NCI-H2029 (cell line): ENCODE results near the gene DSE.

Experiments
- DNase-seq: peaks from one replicate; lab custom pipeline; 2025; lab: John Stamatoyannopoulos, UW

Gene DSE

DNA sequence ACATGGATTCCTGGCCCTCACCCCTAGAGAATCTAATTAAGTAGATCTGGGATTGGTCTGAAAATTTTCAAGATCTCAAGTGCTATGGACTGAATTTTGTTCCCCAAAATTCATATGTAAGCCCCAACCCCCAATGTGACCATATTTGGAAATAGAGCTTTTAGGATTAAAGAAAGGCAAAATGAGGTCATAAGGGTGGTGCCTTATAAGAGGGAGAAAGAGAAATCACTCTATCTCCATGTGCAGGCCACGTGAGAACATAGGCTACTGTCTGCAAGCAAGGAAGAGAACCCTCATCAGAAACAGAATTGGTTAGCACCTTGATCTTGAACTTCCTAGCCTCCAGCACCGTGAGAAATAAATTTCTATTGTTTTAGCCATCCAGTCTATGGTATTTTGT, 8.5 kb upstream of the DSE start:
- DNase-seq = no peak

GRCh38 chr6:116363759-116364158, 7.0 kb upstream of the DSE start:
- no peak for DNase-seq

- no peak for DNase-seq
These were observed 6.4 kb upstream of the DSE start for GRCh38 chr6:116364321-116364720.

GRCh38 chr6:116365743-116366142, 5.0 kb upstream of the DSE start:
- no peak for DNase-seq

- no peak for DNase-seq
These were observed 3.9 kb upstream of the DSE start for GRCh38 chr6:116366740-116367275.

GRCh38 chr6:116369540-116369939, 1.2 kb upstream of the DSE start:
- DNase-seq = no peak

DNA sequence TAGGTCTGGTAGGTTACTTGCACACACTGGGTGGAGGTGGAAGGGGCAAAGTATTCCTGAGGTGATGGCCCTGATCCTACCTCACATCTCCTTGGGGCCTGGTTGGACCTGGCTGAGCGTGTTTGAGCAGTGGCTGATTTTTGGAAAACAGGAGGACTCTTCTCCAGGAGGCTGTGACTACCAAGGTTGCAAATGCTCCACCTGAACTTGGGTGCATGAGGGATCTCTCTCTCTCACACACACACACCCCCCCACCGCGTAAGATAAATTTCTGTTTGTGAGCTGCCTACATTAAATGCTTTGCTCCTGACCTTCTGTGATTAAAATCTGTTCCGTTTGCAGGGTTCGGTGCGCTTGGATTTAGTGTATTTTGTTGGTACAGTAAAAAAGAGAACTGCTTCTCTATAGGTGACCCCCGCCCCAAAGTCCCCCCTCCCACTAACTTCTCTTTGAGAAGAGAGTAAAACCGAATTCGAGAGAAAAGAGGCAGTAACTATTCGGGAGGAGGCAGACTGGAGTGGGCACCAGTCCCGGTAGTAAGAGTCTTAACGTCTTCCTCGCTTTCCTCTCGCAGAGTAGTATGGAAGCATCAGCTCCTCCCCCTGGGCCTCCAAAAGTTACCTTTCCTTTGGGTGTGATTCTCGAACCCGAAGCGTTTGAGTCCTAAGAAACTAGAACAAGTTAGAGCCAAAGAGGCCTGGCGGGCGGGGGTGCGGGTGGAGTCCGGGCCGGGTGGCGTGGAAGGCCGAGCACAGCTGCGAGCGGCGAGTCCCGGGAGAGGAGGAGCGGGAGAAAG, 585 bp upstream of the DSE start:
- DNase-seq = no peak

DNA sequence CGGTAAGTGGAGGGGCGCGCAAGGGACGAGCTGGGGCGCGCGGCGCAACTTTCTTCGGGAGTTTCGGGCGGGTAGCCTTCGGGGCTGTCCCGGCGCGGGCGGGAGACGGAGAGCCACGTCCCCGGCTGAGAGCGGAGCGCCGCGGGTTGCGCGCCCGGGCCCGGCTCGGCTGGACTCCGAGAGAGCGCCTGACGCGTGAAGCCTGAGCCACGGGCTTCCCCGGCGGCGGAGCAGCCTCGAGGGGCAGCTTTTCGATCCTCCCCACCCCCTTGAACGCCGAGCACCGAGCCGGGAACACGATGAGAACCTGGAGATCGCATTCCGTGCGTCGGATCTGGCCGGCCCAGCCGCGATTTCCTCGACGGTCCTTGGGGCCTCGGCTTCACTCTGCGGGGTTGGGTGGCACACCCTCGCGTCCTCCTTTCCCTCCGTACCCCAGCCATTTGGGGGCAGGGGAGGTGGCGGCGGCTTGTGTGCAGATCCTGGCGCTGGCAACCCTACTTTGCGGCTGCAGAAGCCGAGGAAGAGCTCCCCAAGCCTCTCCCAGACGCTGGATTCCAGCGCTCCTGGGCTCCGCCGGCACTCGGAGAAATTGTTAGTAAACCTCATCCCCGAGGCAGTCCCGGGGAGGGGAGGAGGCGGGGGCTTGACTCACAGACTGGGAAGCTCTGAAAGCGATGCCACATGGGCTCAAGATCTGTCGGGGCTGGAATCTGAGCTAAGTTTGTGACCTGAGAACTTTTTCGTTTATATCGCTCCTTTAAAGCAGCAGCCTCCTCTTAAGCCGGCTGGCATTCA, 572 bp downstream of the DSE start:
- DNase-seq = peak; percentile 88

GRCh38 chr6:116371918-116372209, 1.1 kb downstream of the DSE start:
- no peak for DNase-seq

GRCh38 chr6:116373300-116373699, 2.6 kb downstream of the DSE start:
- no peak for DNase-seq

DNA sequence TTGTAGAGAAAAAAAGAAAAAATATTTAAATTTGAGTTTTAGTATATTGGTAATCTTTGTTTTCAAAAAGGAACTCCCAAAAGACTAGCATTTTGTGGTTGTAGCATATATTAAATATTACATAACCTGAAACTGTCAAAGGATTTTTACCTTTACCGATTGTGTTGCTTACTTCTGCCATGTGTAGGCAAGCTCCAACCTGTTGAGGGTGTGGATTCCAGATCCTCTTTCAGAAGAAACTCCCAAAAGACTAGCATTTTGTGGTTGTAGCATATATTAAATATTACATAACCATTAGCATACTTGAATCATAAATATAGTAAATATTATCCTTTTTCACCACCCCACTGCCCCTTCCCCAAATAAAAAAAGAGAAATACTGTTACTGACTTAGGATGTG, 3.2 kb downstream of the DSE start:
- no peak for DNase-seq

DNA sequence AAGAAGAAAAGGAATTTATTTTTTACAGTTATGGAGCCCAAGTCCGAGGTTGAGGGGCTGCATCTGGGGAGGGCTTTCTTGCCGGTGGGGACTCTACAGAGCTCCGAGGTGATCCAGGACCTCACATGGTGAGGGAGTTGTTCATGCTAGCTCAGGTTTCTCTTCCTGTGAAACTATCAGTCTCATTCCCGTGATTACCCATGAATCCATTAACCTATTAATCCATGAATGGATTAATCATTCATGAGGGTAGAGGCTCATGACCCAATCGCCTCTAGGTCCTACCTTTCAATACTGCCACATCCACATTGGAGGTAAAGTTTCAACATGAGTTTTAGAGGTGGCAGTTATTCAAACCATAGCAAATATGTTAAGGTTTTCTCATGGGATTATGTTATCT, 3.8 kb downstream of the DSE start:
- no peak for DNase-seq

GRCh38 chr6:116375262-116375661, 4.5 kb downstream of the DSE start:
- DNase-seq = no peak

GRCh38 chr6:116376149-116376548, 5.4 kb downstream of the DSE start:
- no peak for DNase-seq

- DNase-seq = no peak
These were observed 9.0 kb downstream of the DSE start for GRCh38 chr6:116379764-116380163.

- no peak for DNase-seq
These were observed 9.6 kb downstream of the DSE start for GRCh38 chr6:116380346-116380745.

- DNase-seq = no peak
These were observed 10.3 kb downstream of the DSE start for GRCh38 chr6:116381000-116381399.

DNA sequence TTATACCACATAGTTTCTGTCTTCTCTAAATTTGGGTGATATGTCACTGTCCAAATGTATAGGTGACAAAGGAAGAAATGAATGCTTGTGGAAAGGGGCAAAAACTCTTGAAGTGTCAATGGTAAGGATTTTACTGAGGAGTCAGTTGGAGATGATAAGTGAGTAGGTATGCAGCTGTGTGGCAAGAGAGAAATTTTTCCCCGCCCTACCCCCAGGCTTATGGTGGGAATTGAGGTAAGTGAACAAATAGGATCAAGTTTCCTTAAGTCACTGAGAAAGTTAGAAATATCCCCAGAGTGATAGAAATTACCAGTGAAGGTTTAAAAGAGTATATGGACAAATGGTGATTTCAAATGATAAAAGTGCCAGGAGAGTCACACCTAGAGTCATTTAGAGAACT, 11.8 kb downstream of the DSE start:
- no peak for DNase-seq

DNA sequence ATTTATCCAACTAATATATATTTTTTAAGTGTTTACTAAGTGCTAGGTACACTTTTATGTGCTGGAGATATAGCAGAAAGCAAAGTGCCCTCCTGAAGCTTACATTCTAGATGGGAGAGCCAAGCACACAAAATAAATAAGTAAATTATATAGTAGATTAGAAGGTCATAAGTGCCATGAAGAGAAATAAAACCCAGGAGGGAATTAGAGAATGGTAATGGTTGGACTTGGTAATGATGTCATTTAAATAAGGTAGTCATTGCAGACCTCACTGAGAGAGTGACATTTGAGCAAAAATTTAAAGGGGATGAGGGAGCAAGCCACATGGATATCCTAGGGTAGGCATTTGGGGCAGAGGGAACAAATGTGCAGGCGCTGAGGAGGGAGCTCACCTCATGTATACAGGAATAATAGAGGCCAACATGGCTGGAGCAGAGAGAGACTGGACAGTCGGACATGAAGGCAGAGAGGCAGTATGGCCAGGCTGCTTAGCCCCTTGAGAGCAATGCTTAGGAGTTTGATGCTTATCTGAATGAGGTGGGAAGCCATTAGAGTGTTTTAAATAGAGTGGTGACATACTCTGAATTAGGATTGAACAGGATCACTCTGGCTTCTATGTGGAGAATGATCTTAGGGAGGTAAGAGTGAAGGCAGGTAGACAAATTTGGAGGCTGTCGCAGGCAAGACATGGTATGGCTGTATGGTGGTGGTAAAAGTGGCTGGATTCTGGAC, 14.1 kb downstream of the DSE start:
- DNase-seq = no peak

DNA sequence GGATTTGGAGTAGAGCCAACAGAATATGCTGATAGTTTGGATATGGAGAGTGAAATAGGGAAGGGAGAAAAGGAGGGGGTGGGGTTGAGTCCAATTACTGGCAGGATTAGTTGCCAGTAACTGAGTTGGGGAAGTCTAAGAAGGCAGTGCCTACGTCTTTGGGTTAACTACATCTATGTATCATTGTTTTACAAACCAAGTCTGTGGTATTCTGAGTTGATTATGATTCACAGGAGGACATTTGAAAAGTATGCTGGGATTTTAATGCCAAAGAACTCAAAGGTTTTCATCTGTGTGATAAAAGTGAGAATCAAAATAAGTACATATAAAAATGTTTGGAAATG, 14.7 kb downstream of the DSE start:
- DNase-seq = no peak

GRCh38 chr6:116385921-116386320, 15.2 kb downstream of the DSE start:
- DNase-seq = no peak

DNA sequence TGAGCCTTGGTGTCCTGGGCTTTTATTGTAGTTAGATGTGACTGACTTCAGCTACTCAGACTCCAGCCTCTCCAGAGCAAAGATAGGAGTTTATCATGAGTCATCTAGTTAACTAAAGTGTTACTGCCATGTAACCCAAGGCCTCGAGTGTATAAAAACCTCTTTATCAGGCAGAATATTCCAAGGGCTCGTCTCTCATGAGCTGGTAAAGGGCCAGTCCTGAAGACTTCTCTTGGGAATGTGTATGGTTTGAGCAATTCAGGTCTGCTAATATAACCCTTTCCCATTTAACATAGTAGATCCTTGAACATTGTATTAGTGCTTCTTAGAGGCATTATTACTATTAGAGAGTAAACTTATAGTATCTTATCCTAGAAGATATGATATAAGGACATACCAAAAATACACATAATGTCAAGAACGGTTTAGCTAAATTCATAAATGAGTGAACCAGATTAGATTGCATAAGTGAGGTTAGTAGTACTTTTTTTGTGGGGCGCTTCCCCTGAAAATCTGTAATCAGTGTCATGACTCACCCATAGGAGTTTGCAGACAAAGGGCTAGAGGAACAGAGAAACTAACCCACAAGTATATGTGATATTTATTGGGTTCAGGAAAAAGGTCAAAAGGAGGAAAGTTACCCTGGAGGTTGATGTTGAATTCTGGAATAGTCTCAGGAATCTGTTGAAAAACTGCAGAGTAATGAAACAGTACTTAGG, 16.0 kb downstream of the DSE start:
- peak; percentile 49 for DNase-seq
